Peyer's patch (tissue), 4 donors: ENCODE measurements around the gene B4GALNT4. TPM values are rescaled to one million over a fixed set of nuclear protein-coding genes. Genes with fewer than 3 reads are reported as not detected.

Source experiments
- DNase-seq, 3 donors: peaks; one replicate each; pipeline ENCODE4 v3.0.0-alpha.2; 2017 to 2019
- H3K27ac ChIP-seq, 4 donors: fragments of 200-600 bp; sonication (generic); one replicate each; pipeline ENCODE4 v1.5.1; 2016 to 2019
- H3K27me3 ChIP-seq, 2 donors: fragments of 200-600 bp; sonication (generic); one replicate each; pipeline ENCODE4 v1.5.1; 2019
- H3K36me3 ChIP-seq, 3 donors: fragments of 200-600 bp; sonication (generic); one replicate each; pipeline ENCODE4 v1.5.1; 2016 to 2019
- H3K4me1 ChIP-seq, 4 donors: fragments of 200-600 bp; sonication (generic); one replicate each; pipeline ENCODE4 v1.5.1; 2016 to 2019
- H3K4me3 ChIP-seq, 4 donors: fragments of 200-600 bp; sonication (generic); 1 replicate in 3 of 4; 2 replicates in 1 of 4; pipeline ENCODE4 v1.5.1; 2016 to 2019; ENCODE audit warnings: mild to moderate bottlenecking in 1 of 4
- H3K9me3 ChIP-seq, 4 donors: fragments of 200-600 bp; sonication (generic); one replicate each; pipeline ENCODE4 v1.5.1; 2016 to 2019; ENCODE audit warnings: mild to moderate bottlenecking in 1 of 4
- POLR2A ChIP-seq, 2 donors: fragments of 450-650 bp; IDR thresholded peaks; one replicate each; pipeline ENCODE4 v1.5.1; 2017; ENCODE audit warnings: antibody characterized with exemption in 2 of 2, mild to moderate bottlenecking in 2 of 2, moderate library complexity in 2 of 2
- total RNA-seq, 4 donors: library from RNA; depleted of rRNA; stranded (reverse); fragments of >200 nt; gene quantifications; one replicate each; pipeline ENCODE4 v1.1.0, GENCODE V29; 2016
- TF ChIP-seq, protein P1 (sequence below), 6 experiments: fragments of 450-650 bp in 4 of 6; fragments of 200-600 bp in 2 of 6; sonication (generic) in 1 of 6; IDR thresholded peaks; one replicate each; pipeline ENCODE4 v1.5.1; 2017 to 2019; ENCODE audit warnings: antibody characterized with exemption in 6 of 6, mild to moderate bottlenecking in 3 of 6, moderate library complexity in 1 of 6

The B4GALNT4 gene
- total RNA-seq, 4 donors from 2014 or later = 2.5 to 36.3 (median 9.3) TPM

- Histone ChIP-seq H3K4me3 (no peak overlapping the region), H3K27ac (no peak overlapping the region), H3K27me3 (no peaks in the 10 kb centered on the region), H3K4me1 (no peaks in the 10 kb centered on the region), H3K9me3 (no peaks in the 10 kb centered on the region), H3K36me3 (no peaks in the 10 kb centered on the region)
- no peak for TF ChIP-seq POLR2A (IDR thresholded peaks at IDR 0.05)
- TF ChIP-seq, protein P1, sequence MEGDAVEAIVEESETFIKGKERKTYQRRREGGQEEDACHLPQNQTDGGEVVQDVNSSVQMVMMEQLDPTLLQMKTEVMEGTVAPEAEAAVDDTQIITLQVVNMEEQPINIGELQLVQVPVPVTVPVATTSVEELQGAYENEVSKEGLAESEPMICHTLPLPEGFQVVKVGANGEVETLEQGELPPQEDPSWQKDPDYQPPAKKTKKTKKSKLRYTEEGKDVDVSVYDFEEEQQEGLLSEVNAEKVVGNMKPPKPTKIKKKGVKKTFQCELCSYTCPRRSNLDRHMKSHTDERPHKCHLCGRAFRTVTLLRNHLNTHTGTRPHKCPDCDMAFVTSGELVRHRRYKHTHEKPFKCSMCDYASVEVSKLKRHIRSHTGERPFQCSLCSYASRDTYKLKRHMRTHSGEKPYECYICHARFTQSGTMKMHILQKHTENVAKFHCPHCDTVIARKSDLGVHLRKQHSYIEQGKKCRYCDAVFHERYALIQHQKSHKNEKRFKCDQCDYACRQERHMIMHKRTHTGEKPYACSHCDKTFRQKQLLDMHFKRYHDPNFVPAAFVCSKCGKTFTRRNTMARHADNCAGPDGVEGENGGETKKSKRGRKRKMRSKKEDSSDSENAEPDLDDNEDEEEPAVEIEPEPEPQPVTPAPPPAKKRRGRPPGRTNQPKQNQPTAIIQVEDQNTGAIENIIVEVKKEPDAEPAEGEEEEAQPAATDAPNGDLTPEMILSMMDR (IDR thresholded peaks at IDR 0.05) = no peak
- no peak for DNase-seq
These were observed 7.4 kb downstream of the B4GALNT4 start for GRCh38 chr11:376531-377173.

DNA sequence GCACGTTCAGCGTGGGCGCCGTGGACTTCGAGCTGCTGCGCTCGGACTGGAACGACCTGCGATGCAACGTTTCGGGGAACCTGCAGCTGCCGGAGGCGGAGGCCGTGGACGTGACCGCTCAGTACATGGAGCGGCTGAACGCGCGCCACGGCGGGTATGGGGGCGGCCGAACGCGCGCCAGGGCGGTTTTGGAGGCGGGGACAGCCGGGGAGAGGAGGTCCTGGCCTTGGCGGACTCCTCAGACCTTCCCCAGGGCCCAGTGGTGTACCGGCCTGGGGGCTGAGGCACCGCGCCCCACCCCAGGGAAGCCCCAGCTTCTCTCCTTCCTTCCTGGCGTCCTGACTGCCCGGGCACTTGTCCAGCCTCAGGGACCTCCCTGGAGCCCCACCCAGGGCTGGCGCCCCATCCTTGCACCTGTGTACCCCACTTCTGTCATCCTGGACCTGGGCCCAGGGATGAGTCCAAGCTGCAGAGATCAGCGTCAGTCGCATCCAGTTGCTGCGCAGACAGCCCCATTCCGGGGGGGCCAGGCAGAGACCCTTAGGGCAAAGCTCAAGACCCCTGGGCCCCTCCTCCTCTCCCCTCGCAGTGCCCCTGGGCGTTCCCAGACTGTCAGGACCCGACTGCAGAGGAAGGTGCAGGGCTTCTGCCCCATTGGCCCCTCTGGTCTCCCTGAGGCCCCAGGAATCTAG is 8.0 kb downstream of the B4GALNT4 start:
- DNase-seq = no peak
- Histone ChIP-seq H3K27ac (no peak overlapping the region), H3K9me3 (no peaks in the 10 kb centered on the region), H3K27me3 (no peaks in the 10 kb centered on the region), H3K4me1 (no peaks in the 10 kb centered on the region), H3K36me3 (no peaks in the 10 kb centered on the region), H3K4me3 (no peak overlapping the region)
- TF ChIP-seq, protein P1 (IDR thresholded peaks at IDR 0.05) = no peak
- TF ChIP-seq POLR2A (IDR thresholded peaks at IDR 0.05) = no peak

DNA sequence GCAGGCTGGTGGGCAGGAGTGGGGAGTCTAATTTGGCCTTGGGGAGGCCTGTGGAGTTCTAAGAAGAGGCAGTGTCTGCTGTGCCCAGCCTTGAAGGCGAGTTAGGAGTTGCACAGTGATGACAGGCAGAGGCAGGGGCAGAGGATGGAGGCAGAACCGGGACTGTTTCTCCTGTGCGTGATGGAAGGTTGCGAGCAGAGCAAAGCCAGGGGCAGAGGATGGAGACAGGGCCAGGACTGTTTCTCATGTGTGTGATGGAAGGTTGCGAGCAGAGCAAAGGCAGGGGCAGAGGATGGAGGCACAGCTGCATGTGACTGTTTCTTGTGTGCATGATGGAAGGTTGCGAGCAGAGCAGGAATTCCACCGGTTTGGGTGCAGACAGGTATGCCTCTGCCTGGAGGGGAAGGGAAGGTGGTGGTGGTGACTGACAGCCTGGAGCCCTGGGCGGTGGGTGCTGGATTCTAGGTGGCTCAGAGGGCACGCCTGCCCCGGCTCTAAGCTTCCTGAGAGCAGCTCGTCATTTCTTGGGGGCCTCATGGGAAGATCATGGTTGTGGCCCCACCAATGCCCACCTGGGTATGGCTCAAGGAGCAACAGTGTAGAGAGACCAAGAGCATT is 8.7 kb downstream of the B4GALNT4 start:
- TF ChIP-seq, protein P1 (IDR thresholded peaks at IDR 0.05) = no peak
- TF ChIP-seq POLR2A (IDR thresholded peaks at IDR 0.05) = no peak
- Histone ChIP-seq H3K27me3 (no peaks in the 10 kb centered on the region), H3K4me1 (no peaks in the 10 kb centered on the region), H3K36me3 (no peaks in the 10 kb centered on the region), H3K9me3 (no peaks in the 10 kb centered on the region), H3K4me3 (no peak overlapping the region), H3K27ac (no peak overlapping the region)
- no peak for DNase-seq

- DNase-seq = no peak
- no peaks in the 10 kb centered on the region for H3K36me3 ChIP-seq
- no peak overlapping the region for H3K27ac ChIP-seq
- no peaks in the 10 kb centered on the region for H3K9me3 ChIP-seq
- no peaks in the 10 kb centered on the region for H3K4me1 ChIP-seq
- no peaks in the 10 kb centered on the region for H3K27me3 ChIP-seq
- TF ChIP-seq, protein P1 (IDR thresholded peaks at IDR 0.05) = no peak
- no peak for TF ChIP-seq POLR2A (IDR thresholded peaks at IDR 0.05)
- H3K4me3 ChIP-seq = no peak overlapping the region
These were observed 10.2 kb downstream of the B4GALNT4 start for GRCh38 chr11:379205-380094.

GRCh38 chr11:380095-380480 is 10.8 kb downstream of the B4GALNT4 start:
- Histone ChIP-seq H3K27ac (no peak overlapping the region), H3K27me3 (no peaks in the 10 kb centered on the region), H3K9me3 (no peaks in the 10 kb centered on the region), H3K4me3 (no peak overlapping the region), H3K36me3 (no peaks in the 10 kb centered on the region), H3K4me1 (no peaks in the 10 kb centered on the region)
- no peak for TF ChIP-seq POLR2A (IDR thresholded peaks at IDR 0.05)
- TF ChIP-seq, protein P1 (IDR thresholded peaks at IDR 0.05) = no peak
- DNase-seq = no peak
